Mesendoderm (in vitro differentiated cells): ENCODE results near the gene DDC.

Source experiments
- DNase-seq: peaks from one replicate; pipeline ENCODE4 v3.0.0; 2013
- H2AK5ac ChIP-seq: 2 replicates; pipeline ENCODE4 v1.6.1; 2013; ENCODE audit warnings: low read length, inconsistent platforms
- H2BK120ac ChIP-seq: 2 replicates; pipeline ENCODE4 v1.6.1; 2013; ENCODE audit warnings: low read depth, mild to moderate bottlenecking, low read length, moderate library complexity, mixed read lengths
- H2BK15ac ChIP-seq: replicated peaks from 2 replicates; pipeline ENCODE4 v1.6.1; 2013; ENCODE audit warnings: low read depth, mild to moderate bottlenecking, moderate library complexity
- H2BK5ac ChIP-seq: 2 replicates; pipeline ENCODE4 v1.6.1; 2013; ENCODE audit warnings: low read length, inconsistent platforms
- H3K18ac ChIP-seq: 2 replicates; pipeline ENCODE4 v1.6.1; 2013; ENCODE audit warnings: mild to moderate bottlenecking, low read length, mixed read lengths
- H3K23ac ChIP-seq: one replicate; pipeline ENCODE4 v1.6.1; 2013; ENCODE audit warnings: low read length
- H3K27ac ChIP-seq: 2 replicates; pipeline ENCODE4 v1.5.1; 2013; ENCODE audit warnings: low read depth, mild to moderate bottlenecking, inconsistent platforms, low read length, moderate library complexity
- H3K27me3 ChIP-seq: 2 replicates; pipeline ENCODE4 v1.6.1; 2013; ENCODE audit warnings: low read length, control low read depth, mild to moderate bottlenecking, inconsistent platforms; ENCODE audit not compliant: insufficient read depth, poor library complexity
- H3K36me3 ChIP-seq: 2 replicates; pipeline ENCODE4 v1.6.1; 2013; ENCODE audit warnings: low read length, inconsistent platforms; ENCODE audit not compliant: control insufficient read depth, insufficient read depth
- H3K4ac ChIP-seq: one replicate; pipeline ENCODE4 v1.6.1; 2013; ENCODE audit warnings: low read depth, mild to moderate bottlenecking, low read length, moderate library complexity
- H3K4me1 ChIP-seq: 2 replicates; pipeline ENCODE4 v1.6.1; 2013; ENCODE audit warnings: low read depth, low read length, inconsistent platforms; ENCODE audit not compliant: control insufficient read depth
- H3K4me2 ChIP-seq: 2 replicates; pipeline ENCODE4 v1.6.1; 2013; ENCODE audit warnings: low read length
- H3K4me3 ChIP-seq: 2 replicates; pipeline ENCODE4 v1.5.1; 2013; ENCODE audit warnings: mild to moderate bottlenecking, low read length
- H3K56ac ChIP-seq: one replicate; pipeline ENCODE4 v1.6.1; 2013; ENCODE audit warnings: low read length
- H3K79me1 ChIP-seq: 2 replicates; pipeline ENCODE4 v1.6.1; 2013; ENCODE audit warnings: low read length, inconsistent platforms
- H3K79me2 ChIP-seq: 2 replicates; pipeline ENCODE4 v1.6.1; 2013; ENCODE audit warnings: mild to moderate bottlenecking, low read length; ENCODE audit not compliant: control insufficient read depth, insufficient read depth
- H3K9ac ChIP-seq: 2 replicates; pipeline ENCODE4 v1.6.1; 2013; ENCODE audit warnings: low read length, inconsistent platforms
- H4K5ac ChIP-seq: one replicate; pipeline ENCODE4 v1.6.1; 2013; ENCODE audit warnings: low read length
- H4K8ac ChIP-seq: one replicate; pipeline ENCODE4 v1.6.1; 2013; ENCODE audit warnings: low read depth, mild to moderate bottlenecking, control low read depth, low read length, moderate library complexity
- WGBS: extraction: QIAGEN DNeasy Blood & Tissue Kit; methylation state at CpG from one replicate; pipeline ENCODE4 v1.1.7; 2013; ENCODE audit warnings: low lambda C conversion rate, missing lambda C conversion rate; ENCODE audit not compliant: insufficient coverage; ENCODE audit errors: extremely low coverage; 5-methylcytosine and 5-hydroxymethylcytosine counted together

Gene DDC

GRCh38 chr7:50564171-50564570 is 1.0 kb downstream of the DDC start:
- Histone ChIP-seq H3K23ac (no peak overlapping the region), H3K79me1 (no peaks in the 10 kb centered on the region), H3K4ac (no peak overlapping the region), H3K27me3 (no peaks in the 10 kb centered on the region), H3K9ac (no peak overlapping the region), H3K79me2 (no peaks in the 10 kb centered on the region), H4K8ac (no peak overlapping the region), H4K5ac (no peak overlapping the region), H3K18ac (no peak overlapping the region), H3K36me3 (no peaks in the 10 kb centered on the region), H3K27ac (no peak overlapping the region), H2BK120ac (no peak overlapping the region), H3K4me2 (no peak overlapping the region), H2BK15ac (no peak overlapping the region), H2AK5ac (no peak overlapping the region), H3K4me3 (no peak overlapping the region), H3K56ac (no peak overlapping the region), H2BK5ac (no peak overlapping the region), H3K4me1 (no peaks in the 10 kb centered on the region)
- DNase-seq = no peak
- WGBS = no CpG with 5 or more reads among the region's 8 CpGs

- no peak overlapping the region for H3K23ac ChIP-seq
- WGBS = no CpG with 5 or more reads among the region's 5 CpGs
- no peak overlapping the region for H4K8ac ChIP-seq
- H3K79me1 ChIP-seq = no peaks in the 10 kb centered on the region
- no peak overlapping the region for H2AK5ac ChIP-seq
- H3K79me2 ChIP-seq = no peaks in the 10 kb centered on the region
- H3K18ac ChIP-seq = no peak overlapping the region
- H3K4me2 ChIP-seq = no peak overlapping the region
- no peak overlapping the region for H2BK5ac ChIP-seq
- H3K9ac ChIP-seq = no peak overlapping the region
- DNase-seq = peak; percentile 35
- no peaks in the 10 kb centered on the region for H3K4me1 ChIP-seq
- no peaks in the 10 kb centered on the region for H3K27me3 ChIP-seq
- H2BK120ac ChIP-seq = no peak overlapping the region
- H3K4me3 ChIP-seq = no peak overlapping the region
- H3K36me3 ChIP-seq = no peaks in the 10 kb centered on the region
- H3K4ac ChIP-seq = no peak overlapping the region
- no peak overlapping the region for H2BK15ac ChIP-seq
- no peak overlapping the region for H4K5ac ChIP-seq
- H3K56ac ChIP-seq = no peak overlapping the region
- H3K27ac ChIP-seq = no peak overlapping the region
Observed at GRCh38 chr7:50562136-50562535, 3.1 kb downstream of the DDC start.

- no peaks in the 10 kb centered on the region for H3K36me3 ChIP-seq
- H2AK5ac ChIP-seq = no peak overlapping the region
- no peak overlapping the region for H3K4me2 ChIP-seq
- no peak overlapping the region for H4K5ac ChIP-seq
- H3K9ac ChIP-seq = no peak overlapping the region
- H3K79me2 ChIP-seq = no peaks in the 10 kb centered on the region
- peak; percentile 45 for DNase-seq
- H3K4me1 ChIP-seq = no peaks in the 10 kb centered on the region
- H3K79me1 ChIP-seq = no peaks in the 10 kb centered on the region
- H2BK15ac ChIP-seq = no peak overlapping the region
- no peak overlapping the region for H2BK5ac ChIP-seq
- no peak overlapping the region for H3K23ac ChIP-seq
- H3K4ac ChIP-seq = no peak overlapping the region
- no peak overlapping the region for H4K8ac ChIP-seq
- H3K4me3 ChIP-seq = no peak overlapping the region
- no peak overlapping the region for H3K27ac ChIP-seq
- H3K56ac ChIP-seq = no peak overlapping the region
- no CpG with 5 or more reads among the region's 9 CpGs for WGBS
- H3K27me3 ChIP-seq = no peaks in the 10 kb centered on the region
- no peak overlapping the region for H2BK120ac ChIP-seq
- no peak overlapping the region for H3K18ac ChIP-seq
Observed at GRCh38 chr7:50560865-50561351, 4.3 kb downstream of the DDC start.

GRCh38 chr7:50559881-50560280 is 5.3 kb downstream of the DDC start:
- Histone ChIP-seq H4K5ac (no peak overlapping the region), H3K4me1 (no peaks in the 10 kb centered on the region), H3K4me3 (no peak overlapping the region), H3K79me2 (no peaks in the 10 kb centered on the region), H2BK5ac (no peak overlapping the region), H3K9ac (no peak overlapping the region), H2BK120ac (no peak overlapping the region), H3K27ac (no peak overlapping the region), H3K23ac (no peak overlapping the region), H3K56ac (no peak overlapping the region), H3K4ac (no peak overlapping the region), H3K27me3 (no peaks in the 10 kb centered on the region), H2AK5ac (no peak overlapping the region), H2BK15ac (no peak overlapping the region), H3K79me1 (no peaks in the 10 kb centered on the region), H3K4me2 (no peak overlapping the region), H4K8ac (no peak overlapping the region), H3K36me3 (no peaks in the 10 kb centered on the region), H3K18ac (no peak overlapping the region)
- no peak for DNase-seq
- no CpG with 5 or more reads among the region's 7 CpGs for WGBS

GRCh38 chr7:50558294-50559053 is 6.7 kb downstream of the DDC start:
- Histone ChIP-seq H3K79me1 (no peaks in the 10 kb centered on the region), H2BK15ac (no peak overlapping the region), H2BK120ac (no peak overlapping the region), H4K5ac (no peak overlapping the region), H3K36me3 (no peaks in the 10 kb centered on the region), H3K56ac (no peak overlapping the region), H3K79me2 (no peaks in the 10 kb centered on the region), H2BK5ac (no peak overlapping the region), H2AK5ac (no peak overlapping the region), H3K27me3 (no peaks in the 10 kb centered on the region), H3K4me1 (no peaks in the 10 kb centered on the region), H3K27ac (no peak overlapping the region), H3K4ac (no peak overlapping the region), H4K8ac (no peak overlapping the region), H3K23ac (no peak overlapping the region), H3K4me2 (no peak overlapping the region), H3K9ac (no peak overlapping the region), H3K18ac (no peak overlapping the region), H3K4me3 (no peak overlapping the region)
- WGBS = no CpG with 5 or more reads among the region's 5 CpGs
- no peak for DNase-seq

- Histone ChIP-seq H3K27ac (no peak overlapping the region), H3K23ac (no peak overlapping the region), H3K36me3 (no peaks in the 10 kb centered on the region), H2BK5ac (no peak overlapping the region), H3K4me3 (no peak overlapping the region), H3K4ac (no peak overlapping the region), H3K27me3 (no peaks in the 10 kb centered on the region), H3K4me2 (no peak overlapping the region), H4K5ac (no peak overlapping the region), H3K9ac (no peak overlapping the region), H3K79me1 (no peaks in the 10 kb centered on the region), H3K18ac (no peak overlapping the region), H4K8ac (no peak overlapping the region), H3K79me2 (no peaks in the 10 kb centered on the region), H2AK5ac (no peak overlapping the region), H2BK120ac (no peak overlapping the region), H3K4me1 (no peaks in the 10 kb centered on the region), H3K56ac (no peak overlapping the region), H2BK15ac (no peak overlapping the region)
- no CpG with 5 or more reads among the region's 2 CpGs for WGBS
- DNase-seq = no peak
Observed at GRCh38 chr7:50557099-50557498, 8.1 kb downstream of the DDC start.
